Suprapubic skin (tissue), 4 donors: ENCODE data around the gene CKAP2. TPM values are rescaled to one million over a fixed set of nuclear protein-coding genes. Genes with fewer than 3 reads are reported as not detected.
A peak's percentile ranks its signal among the peaks of the same experiment; 100 is the strongest.
"Not testable (repeated sequence)": the region's sequence is repeated elsewhere in the genome, so short reads cannot be mapped to it uniquely, and the experiment has no call there.

Source experiments
- DNase-seq, 2 donors: peaks; one replicate each; pipeline ENCODE4 v3.0.0-alpha.2; 2019; ENCODE audit warnings: low spot score in 2 of 2
- H3K27ac ChIP-seq: fragments of 200-600 bp; sonication (generic); one replicate; pipeline ENCODE4 v1.5.1; 2019
- H3K27me3 ChIP-seq: fragments of 200-600 bp; sonication (generic); one replicate; pipeline ENCODE4 v1.5.1; 2019
- H3K36me3 ChIP-seq: fragments of 200-600 bp; sonication (generic); one replicate; pipeline ENCODE4 v1.5.1; 2019
- H3K4me1 ChIP-seq: fragments of 200-600 bp; sonication (generic); one replicate; pipeline ENCODE4 v1.5.1; 2019
- H3K4me3 ChIP-seq: fragments of 200-600 bp; sonication (generic); one replicate; pipeline ENCODE4 v1.5.1; 2019; ENCODE audit warnings: mild to moderate bottlenecking
- H3K9me3 ChIP-seq: fragments of 200-600 bp; sonication (generic); one replicate; pipeline ENCODE4 v1.5.1; 2019
- EP300 ChIP-seq: sonication (generic); formaldehyde crosslinking; IDR thresholded peaks from one replicate; pipeline ENCODE4 v1.6.1; 2017; ENCODE audit warnings: antibody characterized with exemption
- POLR2A ChIP-seq, 2 donors: fragments of 450-650 bp; IDR thresholded peaks; one replicate each; pipeline ENCODE4 v1.6.1; 2017; ENCODE audit warnings: antibody characterized with exemption in 2 of 2, mild to moderate bottlenecking in 2 of 2, moderate library complexity in 2 of 2
- POLR2AphosphoS5 ChIP-seq, 3 donors: sonication (generic); formaldehyde crosslinking; IDR thresholded peaks; one replicate each; pipeline ENCODE4 v1.6.1; 2017; ENCODE audit warnings: antibody characterized with exemption in 3 of 3
- WGBS: methylation state at CpG from one replicate; pipeline ENCODE4 v1.1.5; 2018; 5-methylcytosine and 5-hydroxymethylcytosine counted together
- total RNA-seq, 4 donors: library from RNA; depleted of rRNA; stranded (reverse); fragments of >200 nt; gene quantifications; one replicate each; pipeline ENCODE4 v1.1.0, GENCODE V29; 2016
- TF ChIP-seq, protein P1 (sequence below), 2 donors: fragments of 200-600 bp in 1 of 2; fragments of 450-650 bp in 1 of 2; sonication (generic) in 1 of 2; IDR thresholded peaks; one replicate each; pipeline ENCODE4 v1.5.1; 2016 to 2019; ENCODE audit warnings: antibody characterized with exemption in 2 of 2, mild to moderate bottlenecking in 1 of 2, moderate library complexity in 1 of 2

CKAP2 gene
- total RNA-seq, 4 donors from 2014 or later, result 16.0 to 33.8 (median 24.5) TPM

DNA sequence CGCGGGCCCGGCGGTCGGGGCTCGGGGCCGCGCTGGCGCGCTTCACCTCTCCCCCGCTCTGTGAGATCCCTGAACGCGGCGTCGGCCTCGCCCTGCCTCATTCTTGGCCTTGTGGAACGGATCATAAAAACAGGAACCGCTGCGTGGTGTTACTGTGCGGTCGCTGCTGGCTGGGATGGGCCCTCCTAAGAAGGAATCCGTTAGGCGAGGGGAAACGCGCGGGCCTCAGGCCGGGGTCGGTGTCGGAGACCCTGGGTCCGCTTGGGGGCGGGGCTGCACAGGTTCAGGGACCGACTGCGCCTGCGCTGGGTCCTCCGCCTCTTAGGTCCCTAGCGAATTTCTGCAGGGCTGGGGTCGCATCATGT, 381 bp downstream of the CKAP2 start:
- Histone ChIP-seq H3K4me3 (peak overlapping the region; percentile 82), H3K9me3 (no peaks in the 10 kb centered on the region), H3K36me3 (no peaks in the 10 kb centered on the region), H3K27ac (peak overlapping the region; percentile 93), H3K4me1 (peaks cover 49% of the 10 kb centered on the region), H3K27me3 (no peaks in the 10 kb centered on the region)
- TF ChIP-seq, protein P1, sequence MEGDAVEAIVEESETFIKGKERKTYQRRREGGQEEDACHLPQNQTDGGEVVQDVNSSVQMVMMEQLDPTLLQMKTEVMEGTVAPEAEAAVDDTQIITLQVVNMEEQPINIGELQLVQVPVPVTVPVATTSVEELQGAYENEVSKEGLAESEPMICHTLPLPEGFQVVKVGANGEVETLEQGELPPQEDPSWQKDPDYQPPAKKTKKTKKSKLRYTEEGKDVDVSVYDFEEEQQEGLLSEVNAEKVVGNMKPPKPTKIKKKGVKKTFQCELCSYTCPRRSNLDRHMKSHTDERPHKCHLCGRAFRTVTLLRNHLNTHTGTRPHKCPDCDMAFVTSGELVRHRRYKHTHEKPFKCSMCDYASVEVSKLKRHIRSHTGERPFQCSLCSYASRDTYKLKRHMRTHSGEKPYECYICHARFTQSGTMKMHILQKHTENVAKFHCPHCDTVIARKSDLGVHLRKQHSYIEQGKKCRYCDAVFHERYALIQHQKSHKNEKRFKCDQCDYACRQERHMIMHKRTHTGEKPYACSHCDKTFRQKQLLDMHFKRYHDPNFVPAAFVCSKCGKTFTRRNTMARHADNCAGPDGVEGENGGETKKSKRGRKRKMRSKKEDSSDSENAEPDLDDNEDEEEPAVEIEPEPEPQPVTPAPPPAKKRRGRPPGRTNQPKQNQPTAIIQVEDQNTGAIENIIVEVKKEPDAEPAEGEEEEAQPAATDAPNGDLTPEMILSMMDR (IDR thresholded peaks at IDR 0.05), result no peak
- TF ChIP-seq POLR2AphosphoS5 (IDR thresholded peaks at IDR 0.05) (no peak), EP300 (no peak)
- 2% methylated on average over 8 of the region's 37 CpGs for WGBS
- DNase-seq, result peak; percentile 81 to 87

DNA sequence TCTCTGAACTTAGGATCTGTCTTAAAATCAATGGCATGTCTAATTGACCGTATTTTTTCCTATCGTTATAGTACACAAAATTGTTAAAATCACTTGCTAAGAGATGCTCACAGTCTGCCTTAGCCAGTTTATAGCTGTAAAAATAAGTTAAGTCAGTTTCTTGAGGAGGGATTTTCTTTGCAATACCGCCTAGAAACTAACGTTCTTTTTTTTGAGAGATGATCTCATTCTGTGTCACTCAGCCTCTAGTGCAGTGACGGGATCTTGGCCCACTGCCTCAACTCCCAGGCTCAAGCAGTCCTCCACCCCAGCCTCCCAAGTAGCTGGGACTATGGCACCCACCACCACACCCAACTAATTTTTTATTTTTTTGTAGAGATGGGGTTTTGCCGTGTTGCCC, 4.4 kb downstream of the CKAP2 start:
- TF ChIP-seq EP300 (no peak), POLR2A (IDR thresholded peaks at IDR 0.05) (no peak), POLR2AphosphoS5 (IDR thresholded peaks at IDR 0.05) (no peak)
- TF ChIP-seq, protein P1 (IDR thresholded peaks at IDR 0.05), result no peak
- H3K4me3 ChIP-seq, result no peak overlapping the region
- no peak overlapping the region for H3K27ac ChIP-seq
- H3K27me3 ChIP-seq, result no peaks in the 10 kb centered on the region
- peaks cover 16% of the 10 kb centered on the region for H3K36me3 ChIP-seq
- no peaks in the 10 kb centered on the region for H3K9me3 ChIP-seq
- WGBS, result 65% methylated on average over 6 of the region's 6 CpGs
- DNase-seq, result no peak
- peaks cover 21% of the 10 kb centered on the region for H3K4me1 ChIP-seq

DNA sequence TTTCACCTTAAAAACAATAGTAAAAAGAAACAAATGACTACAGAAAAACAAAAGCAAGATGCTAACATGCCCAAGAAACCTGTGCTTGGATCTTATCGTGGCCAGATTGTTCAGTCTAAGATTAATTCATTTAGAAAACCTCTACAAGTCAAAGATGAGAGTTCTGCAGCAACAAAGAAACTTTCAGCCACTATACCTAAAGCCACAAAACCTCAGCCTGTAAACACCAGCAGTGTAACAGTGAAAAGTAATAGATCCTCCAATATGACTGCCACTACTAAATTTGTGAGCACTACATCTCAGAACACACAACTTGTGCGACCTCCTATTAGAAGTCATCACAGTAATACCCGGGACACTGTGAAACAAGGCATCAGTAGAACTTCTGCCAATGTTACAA, 6.0 kb downstream of the CKAP2 start:
- peaks cover 22% of the 10 kb centered on the region for H3K36me3 ChIP-seq
- peaks cover 15% of the 10 kb centered on the region for H3K4me1 ChIP-seq
- no peak for TF ChIP-seq POLR2A (IDR thresholded peaks at IDR 0.05)
- TF ChIP-seq, protein P1 (IDR thresholded peaks at IDR 0.05), result no peak
- no peak for TF ChIP-seq EP300
- no peak for TF ChIP-seq POLR2AphosphoS5 (IDR thresholded peaks at IDR 0.05)
- no peak overlapping the region for H3K27ac ChIP-seq
- H3K27me3 ChIP-seq, result no peaks in the 10 kb centered on the region
- no peaks in the 10 kb centered on the region for H3K9me3 ChIP-seq
- DNase-seq, result no peak
- 82% methylated on average over 3 of the region's 3 CpGs for WGBS
- no peak overlapping the region for H3K4me3 ChIP-seq

DNA sequence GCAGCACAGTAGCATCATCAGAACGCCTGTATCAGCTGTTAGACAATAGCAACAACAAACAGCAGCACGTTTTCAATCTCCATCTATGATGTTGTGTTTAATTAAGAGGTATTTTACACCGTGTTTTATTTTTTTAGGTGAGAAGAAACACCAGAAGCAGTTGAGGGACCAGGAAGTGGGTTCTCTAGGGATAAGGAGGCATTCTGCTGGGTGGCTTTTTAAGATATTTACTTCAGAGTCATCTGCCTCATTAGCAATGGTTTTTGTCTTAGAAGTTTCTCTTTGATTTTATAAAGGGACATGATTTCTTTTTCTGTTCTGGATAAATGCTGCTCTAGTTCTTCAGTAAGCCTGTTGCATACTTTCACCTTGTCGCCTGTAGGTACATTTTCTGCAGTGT, 8.2 kb downstream of the CKAP2 start:
- WGBS, result 78% methylated on average over 4 of the region's 4 CpGs
- no peak overlapping the region for H3K4me3 ChIP-seq
- no peak for DNase-seq
- H3K36me3 ChIP-seq, result peaks cover 30% of the 10 kb centered on the region
- no peaks in the 10 kb centered on the region for H3K27me3 ChIP-seq
- H3K9me3 ChIP-seq, result no peaks in the 10 kb centered on the region
- peaks cover 5% of the 10 kb centered on the region for H3K4me1 ChIP-seq
- no peak overlapping the region for H3K27ac ChIP-seq
- TF ChIP-seq EP300 (no peak), POLR2A (IDR thresholded peaks at IDR 0.05) (no peak), POLR2AphosphoS5 (IDR thresholded peaks at IDR 0.05) (no peak)
- TF ChIP-seq, protein P1 (IDR thresholded peaks at IDR 0.05), result no peak

DNA sequence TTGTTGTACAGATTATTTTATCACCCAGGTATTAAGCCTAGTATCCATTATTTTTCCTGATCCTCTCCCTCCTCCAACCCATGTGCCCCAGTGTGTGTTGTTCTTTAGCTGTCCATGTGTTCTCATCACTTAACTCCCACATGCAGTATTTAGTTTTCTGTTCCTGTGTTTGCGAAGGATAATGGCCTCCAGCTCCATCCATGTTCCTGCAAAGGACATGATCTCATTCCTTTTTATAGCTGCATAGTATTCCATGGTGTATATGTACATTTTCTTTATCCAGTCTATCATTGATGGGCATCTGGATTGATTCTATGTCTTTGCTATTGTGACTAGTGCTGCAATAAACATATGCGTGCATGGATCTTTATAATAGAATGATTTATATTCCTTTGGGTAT, 13.2 kb downstream of the CKAP2 start:
- not testable (repeated sequence) for DNase-seq, H3K4me3 ChIP-seq, H3K27ac ChIP-seq, H3K9me3 ChIP-seq, H3K4me1 ChIP-seq, H3K27me3 ChIP-seq
- peaks cover 33% of the 10 kb centered on the region for H3K36me3 ChIP-seq
- 94% methylated on average over 2 of the region's 2 CpGs for WGBS

DNA sequence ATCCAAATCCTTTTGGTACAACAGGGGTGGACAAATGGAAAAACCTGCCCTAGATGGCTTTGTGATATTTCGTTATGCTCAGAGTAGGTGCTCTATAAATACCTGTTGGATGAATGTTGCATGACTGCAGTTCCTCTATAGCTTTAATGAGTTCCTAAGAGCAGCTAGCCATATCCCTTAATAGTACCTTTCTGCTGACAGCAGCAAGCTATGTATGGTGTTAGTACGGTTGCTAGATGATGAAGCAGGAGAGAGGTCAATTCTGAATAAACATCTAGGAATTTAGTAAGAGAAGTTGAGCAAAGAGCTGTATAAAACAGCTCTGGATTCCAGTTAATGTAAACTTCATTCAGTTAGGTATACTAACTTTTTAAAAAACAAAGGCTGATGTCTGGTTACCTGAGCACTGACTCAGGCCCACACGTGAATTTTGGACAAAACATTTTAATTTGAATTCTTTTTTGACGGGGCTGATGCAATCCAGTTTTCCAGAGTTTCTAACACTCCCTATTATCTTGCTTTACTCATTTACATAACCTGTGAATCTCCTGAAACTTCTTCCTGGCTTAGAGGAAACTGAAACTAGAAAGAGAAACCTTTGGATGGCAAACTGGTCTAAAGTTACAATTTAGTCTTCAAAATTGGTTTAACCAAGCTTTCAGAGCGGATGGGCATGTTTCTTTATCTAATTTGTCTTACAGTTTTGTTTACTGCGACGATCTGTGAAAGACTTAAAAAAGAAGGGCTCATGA, 25.6 kb downstream of the CKAP2 start:
- H3K9me3 ChIP-seq, H3K4me3 ChIP-seq, H3K27me3 ChIP-seq, H3K4me1 ChIP-seq, DNase-seq, H3K36me3 ChIP-seq, H3K27ac ChIP-seq: not testable (repeated sequence)
- WGBS, result 85% methylated on average over 6 of the region's 7 CpGs

DNA sequence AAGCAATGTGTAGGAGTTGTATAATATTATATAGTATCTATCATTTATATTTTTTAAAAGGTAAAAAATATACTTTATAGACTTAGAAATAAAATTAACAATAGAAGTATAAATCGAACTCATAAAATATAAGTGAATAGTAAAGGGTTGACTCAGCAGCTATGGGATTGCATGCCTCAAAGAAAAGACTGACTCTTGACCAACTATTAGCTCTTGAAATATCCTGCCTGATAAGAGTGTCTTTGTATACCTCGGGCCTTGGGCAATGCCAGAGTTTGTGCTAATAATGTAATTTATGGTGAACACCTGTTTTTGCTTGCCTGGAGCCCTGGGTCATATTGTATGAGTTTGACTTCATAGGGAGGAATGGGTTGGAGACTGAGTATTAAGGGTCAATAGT, 31.8 kb downstream of the CKAP2 start:
- H3K4me3 ChIP-seq, H3K9me3 ChIP-seq, H3K27me3 ChIP-seq, H3K27ac ChIP-seq, H3K4me1 ChIP-seq, DNase-seq, H3K36me3 ChIP-seq: not testable (repeated sequence)
- WGBS, result 49% methylated on average over 2 of the region's 2 CpGs

DNA sequence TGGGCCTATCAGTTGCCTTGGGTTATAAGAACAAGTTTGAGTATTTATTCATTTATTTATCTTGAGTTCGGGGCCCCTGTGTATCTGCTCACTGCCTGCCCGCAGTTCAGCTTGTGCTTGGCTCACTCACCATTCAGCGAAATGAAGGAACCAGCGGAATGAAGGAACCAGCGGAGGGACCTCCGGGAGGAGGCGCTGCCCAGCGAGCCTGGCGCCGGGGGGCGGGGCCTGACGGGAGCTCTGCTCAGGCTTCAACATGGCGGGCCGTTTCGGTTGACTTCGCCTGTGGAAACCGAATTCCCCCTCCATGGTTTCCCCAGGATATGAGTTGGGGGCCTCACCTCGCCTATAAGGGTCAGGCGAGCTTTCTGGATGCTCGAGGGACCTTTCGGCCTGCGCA, 33.5 kb downstream of the CKAP2 start:
- not testable (repeated sequence) for H3K36me3 ChIP-seq, DNase-seq, H3K27ac ChIP-seq, H3K9me3 ChIP-seq, H3K4me1 ChIP-seq, H3K27me3 ChIP-seq, H3K4me3 ChIP-seq
- WGBS, result no CpG with 5 or more reads among the region's 22 CpGs

DNA sequence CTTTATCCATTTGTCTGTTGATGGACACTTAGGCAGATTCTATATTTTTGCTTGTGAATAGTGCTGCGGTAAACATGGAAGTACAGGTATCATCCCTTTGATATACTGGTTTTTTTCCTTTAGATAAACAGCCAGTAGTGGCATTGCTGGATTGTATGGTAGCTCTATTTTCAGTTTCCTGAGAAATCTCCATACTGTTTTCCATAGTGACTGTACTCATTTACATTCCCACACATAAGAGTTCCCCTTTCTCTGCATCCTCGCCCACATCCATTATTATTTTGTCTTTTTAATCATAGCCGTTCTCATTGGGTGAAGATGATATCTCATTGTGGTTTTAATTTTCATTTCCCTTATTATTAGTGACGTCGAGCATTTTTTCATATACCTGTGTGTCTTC, 35.7 kb downstream of the CKAP2 start:
- not testable (repeated sequence) for H3K4me1 ChIP-seq, H3K4me3 ChIP-seq, H3K27me3 ChIP-seq, H3K36me3 ChIP-seq, H3K9me3 ChIP-seq, H3K27ac ChIP-seq, DNase-seq
- WGBS, result 86% methylated on average over 2 of the region's 5 CpGs

DNA sequence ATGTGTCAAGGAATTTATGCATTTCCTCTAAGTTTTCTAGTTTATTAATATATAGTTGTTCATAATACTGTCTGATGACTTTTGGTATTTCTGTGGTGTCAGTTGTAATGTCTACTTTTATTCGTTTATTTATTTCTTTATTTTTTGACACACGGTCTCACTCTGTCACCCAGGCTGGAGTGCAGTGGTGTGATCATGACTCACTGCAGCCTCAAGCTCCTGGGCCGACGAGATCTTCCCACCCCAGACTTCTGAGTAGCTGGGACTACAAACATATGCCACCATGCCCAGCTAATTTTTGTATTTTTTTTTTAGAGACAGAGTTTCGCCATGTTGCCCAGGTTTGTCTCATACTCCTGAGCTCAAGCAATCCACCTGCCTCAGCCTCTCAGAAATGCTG, 39.0 kb downstream of the CKAP2 start:
- DNase-seq, H3K4me1 ChIP-seq, H3K27me3 ChIP-seq, H3K4me3 ChIP-seq, H3K27ac ChIP-seq, H3K36me3 ChIP-seq, H3K9me3 ChIP-seq: not testable (repeated sequence)
- 66% methylated on average over 5 of the region's 5 CpGs for WGBS
